ENCODE results near the gene PRSS58. TPM values are rescaled to one million over a fixed set of nuclear protein-coding genes. Genes with fewer than 3 reads are reported as not detected.
A peak's percentile ranks its signal among the peaks of the same experiment; 100 is the strongest.

The PRSS58 gene, protein sequence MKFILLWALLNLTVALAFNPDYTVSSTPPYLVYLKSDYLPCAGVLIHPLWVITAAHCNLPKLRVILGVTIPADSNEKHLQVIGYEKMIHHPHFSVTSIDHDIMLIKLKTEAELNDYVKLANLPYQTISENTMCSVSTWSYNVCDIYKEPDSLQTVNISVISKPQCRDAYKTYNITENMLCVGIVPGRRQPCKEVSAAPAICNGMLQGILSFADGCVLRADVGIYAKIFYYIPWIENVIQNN
- total RNA-seq (not detected), polyA plus RNA-seq (not detected)
- long read RNA-seq, donor 1: 0 reads
- long read RNA-seq, donor 2: 0 reads

DNA sequence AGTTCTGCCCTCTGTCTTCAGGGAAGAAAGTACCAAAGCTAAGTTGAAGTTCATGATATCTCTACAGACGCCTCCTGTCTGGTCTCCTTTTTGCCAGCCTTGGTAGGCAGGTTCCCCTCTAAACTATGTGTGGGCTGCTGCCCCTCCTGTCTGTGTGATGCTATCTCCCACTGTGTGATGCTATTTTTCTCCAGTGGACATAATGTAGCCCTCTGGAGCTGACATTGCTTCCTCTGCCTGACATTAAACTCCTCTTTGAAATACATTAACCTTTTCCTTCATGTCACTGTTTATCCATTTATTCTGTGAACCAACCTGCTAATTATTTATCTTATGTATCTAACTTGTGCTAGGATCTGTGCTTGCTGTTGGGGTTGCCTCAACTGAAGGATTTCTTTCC is at the start of gene PRSS58:
TSS of gene PRSS58 (minus strand) at position 101 of the 400 bp plus-strand sequence. CDS start 351 bp downstream, outside the sequence.
- Histone ChIP-seq H3K27ac (ENCODE audit: low read depth in 1 of 2, low read length in 2 of 2) (no peak within 1 kb of the TSS), H3K4me3 (ENCODE audit: low read length in 2 of 2) (no peak within 1 kb of the TSS), H3K4me1 (ENCODE audit: control insufficient read depth in 1 of 2, insufficient read depth in 2 of 2, low read length in 2 of 2) (no peaks in the 10 kb centered on the region), H3K9me3 (ENCODE audit: control insufficient read depth, low read length) (no peaks in the 10 kb centered on the region), H3K27me3 (ENCODE audit: control insufficient read depth in 1 of 2, insufficient read depth in 2 of 2, low read length in 1 of 2) (no peaks in the 10 kb centered on the region), H3K36me3 (ENCODE audit: control insufficient read depth in 1 of 2, insufficient read depth in 2 of 2, low read length in 1 of 2) (no peaks in the 10 kb centered on the region)
- 72 to 82% methylated on average over 1 of the region's 1 CpG for WGBS, 2 donors
- ATAC-seq (ENCODE audit: low FRiP score) (no peak), DNase-seq (no peak)
- intact Hi-C loops (cut with DNase I): no loop called here

DNA sequence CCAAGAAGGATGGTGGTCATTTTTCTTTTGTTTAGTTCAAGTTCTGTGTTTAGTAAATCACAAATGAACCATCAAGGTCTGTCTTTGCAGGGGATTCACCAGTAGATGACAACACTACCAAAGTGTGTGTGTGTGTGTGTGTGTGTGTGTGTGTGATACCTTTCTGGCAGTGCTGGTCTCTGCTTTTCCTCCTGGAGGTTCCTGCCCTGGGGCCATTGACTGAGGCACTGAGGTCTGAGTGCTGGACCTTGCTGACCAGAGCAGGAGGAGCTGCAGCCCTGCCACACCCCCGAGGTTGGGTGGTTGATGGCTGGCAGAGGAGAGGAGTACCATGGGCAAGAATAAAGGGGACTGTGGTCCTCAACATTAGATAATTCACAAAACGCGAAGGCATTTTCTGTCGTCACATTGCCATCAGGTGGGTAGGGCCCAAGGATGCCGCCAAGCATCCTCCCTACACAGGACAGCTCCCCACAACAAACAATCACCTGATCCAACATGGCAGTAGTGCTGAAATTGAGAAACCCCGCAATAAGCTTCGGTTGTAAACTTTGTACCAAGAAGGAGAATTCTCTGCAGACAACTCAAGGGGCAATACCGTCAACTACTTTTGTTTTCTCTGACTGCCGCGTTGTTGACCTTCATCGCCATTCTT is 49.5 kb upstream of the PRSS58 start:
- DNase-seq (no peak), ATAC-seq (ENCODE audit: low FRiP score) (no peak)
- intact Hi-C loops (cut with DNase I): no loop called here
- WGBS, 2 donors: 79 to 82% methylated on average over 11 of the region's 11 CpGs
- H3K36me3 ChIP-seq (ENCODE audit: control insufficient read depth in 1 of 2, insufficient read depth in 2 of 2, low read length in 1 of 2): no peaks in the 10 kb centered on the region
- no peak overlapping the region for H3K4me3 ChIP-seq (ENCODE audit: low read length in 2 of 2)
- H3K4me1 ChIP-seq (ENCODE audit: control insufficient read depth in 1 of 2, insufficient read depth in 2 of 2, low read length in 2 of 2): no peaks in the 10 kb centered on the region
- no peak overlapping the region for H3K27ac ChIP-seq (ENCODE audit: low read depth in 1 of 2, low read length in 2 of 2)
- no peaks in the 10 kb centered on the region for H3K27me3 ChIP-seq (ENCODE audit: control insufficient read depth in 1 of 2, insufficient read depth in 2 of 2, low read length in 1 of 2)
- no peaks in the 10 kb centered on the region for H3K9me3 ChIP-seq (ENCODE audit: control insufficient read depth, low read length)

DNA sequence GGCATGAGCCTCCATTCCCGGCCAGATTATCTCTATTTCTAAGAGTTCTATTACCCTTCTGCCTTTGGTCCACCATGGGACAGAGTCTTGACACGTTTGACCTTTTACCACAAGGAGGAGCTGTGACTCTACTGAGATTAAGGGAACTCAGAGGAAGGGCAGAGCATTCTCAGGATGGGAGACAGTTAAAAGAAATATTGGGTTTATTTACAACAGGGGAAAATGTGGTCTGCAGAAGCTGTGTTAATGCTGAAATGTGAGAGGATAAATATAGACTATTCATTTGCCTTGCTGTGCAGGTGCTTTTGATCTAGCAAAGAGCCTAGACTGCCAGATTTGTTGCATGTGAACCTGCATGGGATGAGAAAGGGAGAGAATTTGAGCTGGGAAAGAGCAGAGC is 45.8 kb upstream of the PRSS58 start:
- intact Hi-C loops (cut with DNase I): loop anchor here in 1 of 2 donors (5.0 kb wide), 1 partner anchor 326 kb away; no protein-coding TSS in a partner anchor
- 14% methylated on average over 2 of the region's 2 CpGs for WGBS, 2 donors
- no peak overlapping the region for H3K27ac ChIP-seq (ENCODE audit: low read depth in 1 of 2, low read length in 2 of 2)

DNA sequence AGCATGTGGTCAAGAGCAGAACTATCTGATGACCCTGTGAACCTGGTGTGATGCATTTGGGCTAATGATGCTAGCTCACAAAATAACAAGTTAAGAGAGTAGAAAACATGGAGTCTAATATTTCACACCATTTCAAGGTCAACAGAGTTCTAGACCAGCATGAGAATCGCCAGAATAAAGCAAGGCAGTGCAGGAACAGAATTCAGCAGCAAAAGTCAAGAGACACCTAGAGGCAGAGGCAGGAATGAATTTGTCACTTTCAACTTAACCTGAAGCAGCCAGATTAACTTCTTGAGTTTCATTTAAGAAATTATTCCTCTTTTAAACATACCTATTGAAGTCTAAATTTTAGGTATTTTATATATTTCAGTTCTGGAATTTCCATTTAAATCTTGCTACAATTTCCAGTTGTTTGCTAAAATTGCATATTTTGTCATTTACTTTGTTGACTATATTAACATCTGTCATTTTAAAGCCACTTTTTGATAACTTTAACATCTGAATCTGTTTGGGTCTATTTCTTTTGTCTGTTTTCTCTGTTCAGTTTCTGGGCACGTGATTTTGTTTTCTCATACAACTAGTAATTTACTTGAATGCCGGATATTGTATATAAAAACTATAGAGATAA is 44.2 kb upstream of the PRSS58 start:
- Histone ChIP-seq H3K9me3 (ENCODE audit: control insufficient read depth, low read length) (no peaks in the 10 kb centered on the region), H3K4me3 (ENCODE audit: low read length in 2 of 2) (no peak overlapping the region), H3K4me1 (ENCODE audit: control insufficient read depth in 1 of 2, insufficient read depth in 2 of 2, low read length in 2 of 2) (no peaks in the 10 kb centered on the region), H3K27me3 (ENCODE audit: control insufficient read depth in 1 of 2, insufficient read depth in 2 of 2, low read length in 1 of 2) (no peaks in the 10 kb centered on the region), H3K27ac (ENCODE audit: low read depth in 1 of 2, low read length in 2 of 2) (no peak overlapping the region), H3K36me3 (ENCODE audit: control insufficient read depth in 1 of 2, insufficient read depth in 2 of 2, low read length in 1 of 2) (no peaks in the 10 kb centered on the region)
- 59 to 64% methylated on average over 3 of the region's 3 CpGs for WGBS, 2 donors
- DNase-seq (no peak), ATAC-seq (ENCODE audit: low FRiP score) (no peak)
- intact Hi-C loops (cut with DNase I): loop anchor here in 1 of 2 donors (5.0 kb wide), 1 partner anchor 325 kb away; no protein-coding TSS in a partner anchor

More for the DNA sequence above, 45.8 kb upstream of the PRSS58 start:
- no peaks in the 10 kb centered on the region for H3K27me3 ChIP-seq (ENCODE audit: control insufficient read depth in 1 of 2, insufficient read depth in 2 of 2, low read length in 1 of 2)
- ATAC-seq (ENCODE audit: low FRiP score): no peak
- no peak overlapping the region for H3K4me3 ChIP-seq (ENCODE audit: low read length in 2 of 2)
- DNase-seq: no peak
- no peaks in the 10 kb centered on the region for H3K4me1 ChIP-seq (ENCODE audit: control insufficient read depth in 1 of 2, insufficient read depth in 2 of 2, low read length in 2 of 2)
- H3K36me3 ChIP-seq (ENCODE audit: control insufficient read depth in 1 of 2, insufficient read depth in 2 of 2, low read length in 1 of 2): no peaks in the 10 kb centered on the region
- no peaks in the 10 kb centered on the region for H3K9me3 ChIP-seq (ENCODE audit: control insufficient read depth, low read length)

DNA sequence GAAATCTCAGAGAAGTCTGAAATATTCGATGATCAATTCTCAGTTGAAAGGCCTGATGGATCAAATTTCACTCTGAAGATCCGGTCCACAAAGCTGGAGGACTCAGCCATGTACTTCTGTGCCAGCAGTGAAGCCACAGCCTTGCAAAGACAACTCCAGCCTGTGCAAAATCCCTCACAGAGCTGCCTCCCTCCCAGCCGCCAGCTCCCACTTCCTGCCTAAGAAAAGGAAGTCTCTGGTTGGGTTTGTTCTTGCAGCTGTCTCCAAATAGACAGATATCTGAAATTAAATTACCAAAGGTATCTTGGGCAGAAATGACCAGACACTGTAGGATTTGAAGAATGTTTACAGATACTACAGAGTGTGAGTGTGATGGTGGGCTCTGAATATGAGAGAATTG is 43.4 kb upstream of the PRSS58 start:
- DNase-seq (no peak), ATAC-seq (ENCODE audit: low FRiP score) (no peak)
- Histone ChIP-seq H3K4me3 (ENCODE audit: low read length in 2 of 2) (no peak overlapping the region), H3K36me3 (ENCODE audit: control insufficient read depth in 1 of 2, insufficient read depth in 2 of 2, low read length in 1 of 2) (no peaks in the 10 kb centered on the region), H3K27ac (ENCODE audit: low read depth in 1 of 2, low read length in 2 of 2) (no peak overlapping the region), H3K27me3 (ENCODE audit: control insufficient read depth in 1 of 2, insufficient read depth in 2 of 2, low read length in 1 of 2) (no peaks in the 10 kb centered on the region), H3K9me3 (ENCODE audit: control insufficient read depth, low read length) (no peaks in the 10 kb centered on the region), H3K4me1 (ENCODE audit: control insufficient read depth in 1 of 2, insufficient read depth in 2 of 2, low read length in 2 of 2) (no peaks in the 10 kb centered on the region)
- WGBS, 2 donors: 65 to 74% methylated on average over 3 of the region's 3 CpGs
- intact Hi-C loops (cut with DNase I): loop anchor here in 1 of 2 donors (5.0 kb wide), 1 partner anchor 324 kb away; no protein-coding TSS in a partner anchor

DNA sequence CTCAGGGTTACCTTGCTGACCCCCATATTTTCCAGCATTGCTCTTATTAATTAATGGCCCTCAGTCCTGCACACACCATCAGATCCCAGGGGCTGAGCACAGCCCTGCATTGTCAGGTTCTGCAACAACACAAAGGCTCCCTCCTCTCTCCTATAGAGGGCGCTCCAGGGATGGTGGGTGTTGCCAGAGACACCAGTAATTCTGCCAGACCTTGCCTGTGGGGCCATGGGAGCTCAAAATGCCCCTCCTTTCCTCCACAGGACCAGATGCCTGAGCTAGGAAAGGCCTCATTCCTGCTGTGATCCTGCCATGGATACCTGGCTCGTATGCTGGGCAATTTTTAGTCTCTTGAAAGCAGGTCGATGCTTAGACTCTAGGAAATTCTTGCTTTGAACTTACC is 42.8 kb upstream of the PRSS58 start:
- Histone ChIP-seq H3K27ac (ENCODE audit: low read depth in 1 of 2, low read length in 2 of 2) (no peak overlapping the region), H3K27me3 (ENCODE audit: control insufficient read depth in 1 of 2, insufficient read depth in 2 of 2, low read length in 1 of 2) (peaks cover 0 to 2% of the 10 kb centered on the region in 2 donors), H3K36me3 (ENCODE audit: control insufficient read depth in 1 of 2, insufficient read depth in 2 of 2, low read length in 1 of 2) (no peaks in the 10 kb centered on the region), H3K9me3 (ENCODE audit: control insufficient read depth, low read length) (no peaks in the 10 kb centered on the region), H3K4me1 (ENCODE audit: control insufficient read depth in 1 of 2, insufficient read depth in 2 of 2, low read length in 2 of 2) (no peaks in the 10 kb centered on the region), H3K4me3 (ENCODE audit: low read length in 2 of 2) (no peak overlapping the region)
- intact Hi-C loops (cut with DNase I): loop anchor here in 1 of 2 donors (5.0 kb wide), 1 partner anchor 323 kb away; no protein-coding TSS in a partner anchor
- ATAC-seq (ENCODE audit: low FRiP score) (no peak), DNase-seq (no peak)
- 58 to 62% methylated on average over 3 of the region's 3 CpGs for WGBS, 2 donors

DNA sequence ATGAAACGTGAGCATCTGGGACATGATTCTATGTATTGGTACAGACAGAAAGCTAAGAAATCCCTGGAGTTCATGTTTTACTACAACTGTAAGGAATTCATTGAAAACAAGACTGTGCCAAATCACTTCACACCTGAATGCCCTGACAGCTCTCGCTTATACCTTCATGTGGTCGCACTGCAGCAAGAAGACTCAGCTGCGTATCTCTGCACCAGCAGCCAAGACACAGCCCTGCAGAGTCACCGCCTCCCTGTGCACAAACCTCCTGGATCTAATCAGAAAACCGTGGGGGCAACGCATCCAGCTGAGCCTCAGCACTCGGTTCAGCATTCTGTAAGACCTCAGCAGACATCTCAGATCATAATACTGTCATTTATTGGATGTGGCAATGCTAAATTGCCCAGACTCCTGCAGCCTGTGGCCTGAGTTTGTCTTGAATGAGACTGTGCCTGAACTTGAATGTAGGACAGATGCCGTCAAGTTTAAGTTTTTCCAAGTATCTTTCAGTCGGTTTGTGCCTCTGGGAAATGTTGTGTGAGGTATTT is 41.5 kb upstream of the PRSS58 start:
- no peak overlapping the region for H3K27ac ChIP-seq (ENCODE audit: low read depth in 1 of 2, low read length in 2 of 2)
- H3K4me3 ChIP-seq (ENCODE audit: low read length in 2 of 2): no peak overlapping the region
- H3K27me3 ChIP-seq (ENCODE audit: control insufficient read depth in 1 of 2, insufficient read depth in 2 of 2, low read length in 1 of 2): peaks cover 0 to 2% of the 10 kb centered on the region in 2 donors
- 70 to 75% methylated on average over 10 of the region's 10 CpGs for WGBS, 2 donors
- intact Hi-C loops (cut with DNase I): no loop called here
- no peaks in the 10 kb centered on the region for H3K36me3 ChIP-seq (ENCODE audit: control insufficient read depth in 1 of 2, insufficient read depth in 2 of 2, low read length in 1 of 2)
- ATAC-seq (ENCODE audit: low FRiP score): no peak
- no peak for DNase-seq
- no peaks in the 10 kb centered on the region for H3K4me1 ChIP-seq (ENCODE audit: control insufficient read depth in 1 of 2, insufficient read depth in 2 of 2, low read length in 2 of 2)
- no peaks in the 10 kb centered on the region for H3K9me3 ChIP-seq (ENCODE audit: control insufficient read depth, low read length)

DNA sequence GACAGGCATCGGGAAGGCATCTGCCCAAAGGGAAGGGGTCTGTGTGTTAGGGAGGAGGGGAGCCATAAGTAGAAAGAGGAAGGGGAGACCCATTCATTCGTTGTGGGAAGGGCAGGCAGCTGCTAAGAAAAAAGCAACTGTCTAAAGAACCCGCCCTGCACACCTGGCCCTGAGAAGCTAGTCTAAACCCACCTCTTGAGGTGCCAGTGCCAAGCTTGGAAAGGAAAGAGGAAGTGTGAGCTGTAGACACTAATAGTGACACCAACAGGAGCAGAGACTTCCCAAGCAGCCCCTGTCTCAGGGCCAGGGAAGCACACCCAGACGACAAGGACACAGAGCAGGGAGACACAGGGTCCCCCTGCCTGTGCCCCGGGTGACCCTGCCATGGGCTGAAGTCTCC is 40.8 kb upstream of the PRSS58 start:
- intact Hi-C loops (cut with DNase I): no loop called here
- Histone ChIP-seq H3K27ac (ENCODE audit: low read depth in 1 of 2, low read length in 2 of 2) (no peak overlapping the region), H3K36me3 (ENCODE audit: control insufficient read depth in 1 of 2, insufficient read depth in 2 of 2, low read length in 1 of 2) (no peaks in the 10 kb centered on the region), H3K4me1 (ENCODE audit: control insufficient read depth in 1 of 2, insufficient read depth in 2 of 2, low read length in 2 of 2) (no peaks in the 10 kb centered on the region), H3K9me3 (ENCODE audit: control insufficient read depth, low read length) (no peaks in the 10 kb centered on the region), H3K27me3 (ENCODE audit: control insufficient read depth in 1 of 2, insufficient read depth in 2 of 2, low read length in 1 of 2) (peaks cover 0 to 2% of the 10 kb centered on the region in 2 donors), H3K4me3 (ENCODE audit: low read length in 2 of 2) (no peak overlapping the region)
- DNase-seq (no peak), ATAC-seq (ENCODE audit: low FRiP score) (peak; percentile 26)
- 70 to 77% methylated on average over 5 of the region's 5 CpGs for WGBS, 2 donors

All from aorta (tissue), 5 donors.